HL-60 (cell line): ENCODE measurements around the gene SLC26A8.

Experiments used
- CTCF ChIP-seq: IDR thresholded peaks from one replicate; pipeline ENCODE4 v1.5.1; 2011; ENCODE audit warnings: low read length, control low read depth, inconsistent platforms; ENCODE audit not compliant: insufficient read depth
- GABPA ChIP-seq: IDR thresholded peaks from 2 replicates; pipeline ENCODE4 v1.6.1; 2012; ENCODE audit warnings: low read depth

- TF ChIP-seq GABPA (no peak), CTCF (no peak)
Observed at GRCh38 chr6:35916056-35916455, 108.4 kb downstream of the SLC26A8 start.
